HAP-1 (cell line): ENCODE measurements around the gene EMX1.

Source experiments
- DNase-seq, 2 experiments: peaks; one replicate each; pipeline ENCODE4 v3.0.0-alpha.2; 2016 to 2020; ENCODE audit warnings: low spot score in 2 of 2
- H3K27me3 ChIP-seq: fragments of 250-450 bp; sonication (Bioruptor Pico); 2 replicates; pipeline ENCODE4 v1.5.1; 2020; ENCODE audit warnings: low read depth, mild to moderate bottlenecking, moderate library complexity
- H3K36me3 ChIP-seq: fragments of 250-450 bp; sonication (Bioruptor Pico); replicated peaks from 2 replicates; pipeline ENCODE4 v1.5.1; 2020; ENCODE audit warnings: mild to moderate bottlenecking
- H3K4me1 ChIP-seq: fragments of 250-450 bp; sonication (Bioruptor Pico); 2 replicates; pipeline ENCODE4 v1.5.1; 2020; ENCODE audit warnings: mild to moderate bottlenecking
- H3K4me3 ChIP-seq: fragments of 250-450 bp; sonication (Bioruptor Pico); 2 replicates; pipeline ENCODE4 v1.5.1; 2020; ENCODE audit warnings: mild to moderate bottlenecking, moderate library complexity
- H3K9me3 ChIP-seq: fragments of 250-450 bp; sonication (Bioruptor Pico); 2 replicates; pipeline ENCODE4 v1.5.1; 2020; ENCODE audit warnings: mild to moderate bottlenecking, moderate library complexity
- in situ Hi-C: fragments of 300-500 bp; cut with MboI; formaldehyde crosslinking; loops from 3 replicates; pipeline ENCODE4 v1.14.3; 2020; ENCODE audit warnings: low sequenced_read_pairs, inconsistent platforms, mixed read lengths

Gene EMX1

DNA sequence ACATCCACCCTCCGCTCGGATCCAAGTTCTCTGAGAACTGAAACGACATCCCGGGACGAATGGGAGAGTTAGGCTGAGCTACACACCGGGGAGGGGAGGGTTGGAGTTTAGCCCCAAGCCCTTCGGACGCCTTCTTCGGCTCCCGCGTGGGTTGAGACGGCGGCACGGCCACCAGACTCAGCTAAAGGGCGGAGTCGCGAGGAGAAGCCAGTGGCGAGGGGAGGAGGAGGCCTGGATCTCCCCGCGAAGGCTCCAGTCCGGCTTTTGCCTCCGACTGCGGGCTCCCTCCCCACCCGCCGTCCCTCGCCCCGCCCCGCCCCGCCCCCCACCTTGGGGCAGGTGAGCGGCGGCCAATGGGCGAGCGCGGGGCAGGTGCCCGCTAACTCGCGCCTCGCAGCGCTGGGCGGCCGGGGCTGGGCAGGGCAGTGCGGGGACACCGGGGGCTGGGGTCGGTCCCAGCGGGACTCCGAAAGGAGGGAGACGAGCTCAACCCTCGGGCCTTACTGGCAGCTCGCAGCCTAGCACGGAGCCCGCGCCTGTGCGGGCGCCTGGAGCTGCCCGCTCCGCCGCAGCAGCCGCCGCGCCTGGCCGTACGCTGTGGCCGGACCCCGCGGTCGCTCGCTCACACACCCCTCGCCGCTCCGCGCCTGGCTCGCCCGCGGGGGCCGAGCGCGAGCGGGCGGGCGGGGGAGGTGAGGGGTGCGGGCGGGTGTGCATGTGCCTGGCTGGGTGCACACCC is at the start of gene EMX1:
EMX1 (plus strand) TSS at position 382 of the 739 bp plus-strand sequence; CDS start at position 716, 334 bp downstream.
- H3K4me1 ChIP-seq, result no peaks in the 10 kb centered on the region; the same call in 1 of the 2 replicates
- peak; percentile 65 to 80 for DNase-seq
- no peaks in the 10 kb centered on the region for H3K9me3 ChIP-seq
- peak within 1 kb of the TSS; percentile 21 for H3K4me3 ChIP-seq
- H3K27me3 ChIP-seq, result peaks cover 94% of the 10 kb centered on the region
- H3K36me3 ChIP-seq, result no peaks in the 10 kb centered on the region
- in situ Hi-C loops, result no loop called here

- Histone ChIP-seq H3K4me1 (no peaks in the 10 kb centered on the region), H3K27me3 (peaks cover under 1% of the 10 kb centered on the region; the same call in 1 of the 2 replicates), H3K9me3 (no peaks in the 10 kb centered on the region), H3K4me3 (no peak overlapping the region), H3K36me3 (no peaks in the 10 kb centered on the region)
- in situ Hi-C loops, result loop anchor here (25.0 kb wide), 1 partner anchor 1334 kb away; no protein-coding TSS in a partner anchor
- no peak for DNase-seq
These were observed 46.3 kb upstream of the EMX1 start for GRCh38 chr2:72871060-72871459.

- H3K36me3 ChIP-seq, result no peaks in the 10 kb centered on the region
- H3K4me3 ChIP-seq, result no peak overlapping the region
- H3K9me3 ChIP-seq, result no peaks in the 10 kb centered on the region
- DNase-seq, result no peak
- in situ Hi-C loops, result loop anchor here (25.0 kb wide), 1 partner anchor 1335 kb away; no protein-coding TSS in a partner anchor
- H3K27me3 ChIP-seq, result 0 out of 2 replicates have a peak, but pooled peaks cover 2% of the 10 kb centered on the region
- no peaks in the 10 kb centered on the region for H3K4me1 ChIP-seq
These were observed 45.4 kb upstream of the EMX1 start for GRCh38 chr2:72871880-72872279.

- H3K4me3 ChIP-seq, result no peak overlapping the region
- H3K4me1 ChIP-seq, result peaks cover 7% of the 10 kb centered on the region
- H3K9me3 ChIP-seq, result no peaks in the 10 kb centered on the region
- H3K27me3 ChIP-seq, result peaks cover 7% of the 10 kb centered on the region
- H3K36me3 ChIP-seq, result no peaks in the 10 kb centered on the region
- in situ Hi-C loops, result no loop called here
- DNase-seq, result peak; percentile 49 to 81
These were observed 33.9 kb upstream of the EMX1 start for GRCh38 chr2:72883356-72883962.

GRCh38 chr2:72886505-72887031 is 30.8 kb upstream of the EMX1 start:
- Histone ChIP-seq H3K36me3 (peaks cover 4% of the 10 kb centered on the region; the same call in 1 of the 2 replicates), H3K27me3 (no peaks in the 10 kb centered on the region), H3K4me1 (peaks cover 11% of the 10 kb centered on the region), H3K9me3 (no peaks in the 10 kb centered on the region), H3K4me3 (peak overlapping the region; percentile 42)
- no peak for DNase-seq
- in situ Hi-C loops, result no loop called here

DNA sequence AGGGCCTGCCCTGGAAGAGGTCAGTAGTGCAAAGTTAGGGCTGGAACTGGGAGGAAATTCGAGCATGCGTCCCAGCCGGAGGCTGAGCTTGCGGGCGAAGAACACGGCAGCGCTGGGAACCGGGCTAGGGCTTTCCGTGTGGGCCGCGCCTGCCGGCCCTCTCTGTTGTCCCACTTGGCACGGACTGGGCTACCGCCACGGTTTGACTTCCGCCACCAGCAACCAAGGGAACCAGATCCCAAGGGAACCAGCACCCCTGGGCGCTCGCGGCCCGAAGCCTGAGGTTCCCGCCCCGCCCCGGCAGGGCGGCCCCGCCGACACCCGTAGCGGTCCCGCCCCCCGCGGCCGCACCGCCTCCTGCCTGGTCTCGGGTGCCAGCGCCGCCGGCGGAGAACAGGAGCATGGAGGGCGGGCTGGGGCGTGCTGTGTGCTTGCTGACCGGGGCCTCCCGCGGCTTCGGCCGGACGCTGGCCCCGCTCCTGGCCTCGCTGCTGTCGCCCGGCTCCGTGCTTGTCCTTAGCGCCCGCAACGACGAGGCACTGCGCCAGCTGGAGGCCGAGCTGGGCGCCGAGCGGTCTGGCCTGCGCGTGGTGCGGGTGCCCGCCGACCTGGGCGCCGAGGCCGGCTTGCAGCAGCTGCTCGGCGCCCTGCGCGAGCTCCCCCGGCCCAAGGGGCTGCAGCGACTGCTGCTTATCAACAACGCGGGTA is 30.1 kb upstream of the EMX1 start, which contains the start of gene SPR:
SPR (plus strand) TSS at position 377 of the 708 bp plus-strand sequence; CDS start at position 402, 25 bp downstream.
- Histone ChIP-seq H3K4me1 (peaks cover 11% of the 10 kb centered on the region), H3K9me3 (no peaks in the 10 kb centered on the region), H3K36me3 (peaks cover 4% of the 10 kb centered on the region; the same call in 1 of the 2 replicates), H3K27me3 (no peaks in the 10 kb centered on the region), H3K4me3 (peak within 1 kb of the TSS; percentile 42)
- in situ Hi-C loops, result no loop called here
- peak; percentile 65 to 85 for DNase-seq

DNA sequence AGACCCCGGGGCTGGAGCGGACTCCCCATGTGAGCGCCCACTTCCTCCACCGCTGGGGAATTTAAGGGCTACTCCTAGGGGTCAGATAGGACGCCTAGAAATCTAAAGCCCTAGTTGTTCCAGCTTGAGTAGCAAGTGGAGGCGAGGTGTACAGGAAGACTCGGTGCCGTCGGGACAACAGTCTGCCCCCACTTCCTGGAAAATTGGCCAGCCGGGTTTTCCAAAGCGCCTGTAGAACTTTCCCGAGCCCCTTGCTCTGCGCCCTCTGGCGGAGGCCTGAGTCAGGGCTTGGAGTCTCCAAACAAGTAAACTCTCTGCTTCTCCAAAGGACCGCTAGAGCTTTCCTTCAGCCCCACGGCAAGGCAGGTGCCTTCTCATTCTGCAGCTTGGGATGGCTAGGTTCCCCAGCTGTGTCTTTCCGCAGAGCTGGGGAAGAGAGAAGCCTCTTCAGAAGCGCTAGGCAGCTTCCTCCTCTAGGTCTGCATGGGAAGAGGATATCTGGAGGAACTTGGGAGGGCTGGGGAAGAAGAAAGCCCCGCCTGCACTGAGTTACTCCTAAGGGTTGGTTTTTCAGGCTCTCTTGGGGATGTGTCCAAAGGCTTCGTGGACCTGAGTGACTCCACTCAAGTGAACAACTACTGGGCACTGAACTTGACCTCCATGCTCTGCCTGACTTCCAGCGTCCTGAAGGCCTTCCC is 29.4 kb upstream of the EMX1 start:
- Histone ChIP-seq H3K4me1 (peaks cover 11% of the 10 kb centered on the region), H3K27me3 (no peaks in the 10 kb centered on the region), H3K9me3 (no peaks in the 10 kb centered on the region), H3K36me3 (peaks cover 4% of the 10 kb centered on the region; the same call in 1 of the 2 replicates), H3K4me3 (peak overlapping the region; percentile 42)
- peak; percentile 85 to 95 for DNase-seq
- in situ Hi-C loops, result no loop called here

DNA sequence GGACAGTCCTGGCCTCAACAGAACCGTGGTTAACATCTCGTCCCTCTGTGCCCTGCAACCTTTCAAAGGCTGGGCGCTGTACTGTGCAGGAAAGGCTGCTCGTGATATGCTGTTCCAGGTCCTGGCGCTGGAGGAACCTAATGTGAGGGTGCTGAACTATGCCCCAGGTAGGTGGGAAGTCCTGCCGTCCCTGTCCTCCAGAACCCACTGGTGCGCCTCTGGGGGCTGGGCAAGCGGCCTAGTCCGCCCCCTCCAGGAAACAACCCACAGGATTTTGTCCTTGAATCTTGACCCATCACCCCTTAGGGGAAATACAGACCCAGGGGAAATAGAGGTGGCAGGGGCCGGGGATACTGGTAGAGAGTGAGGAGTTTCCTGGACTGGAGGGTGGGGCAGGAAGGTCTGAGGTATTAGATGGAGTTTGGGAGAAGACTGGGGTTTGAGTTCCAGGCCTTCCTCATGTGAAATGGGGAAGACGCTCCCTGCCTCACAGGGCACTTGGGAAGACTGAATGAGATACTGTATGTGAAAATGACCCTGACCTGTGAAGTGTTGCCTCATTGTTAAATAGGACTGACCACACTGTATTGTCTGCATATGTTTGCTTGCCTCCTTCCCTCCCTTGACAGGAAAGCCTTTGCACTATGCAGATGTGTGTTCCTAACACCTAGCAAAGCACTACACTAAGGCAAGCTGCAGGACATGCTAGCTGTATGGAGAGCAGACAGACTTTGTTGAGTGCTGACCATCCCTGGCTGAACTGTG is 28.7 kb upstream of the EMX1 start:
- Histone ChIP-seq H3K4me1 (peaks cover 11% of the 10 kb centered on the region), H3K36me3 (peaks cover 4% of the 10 kb centered on the region; the same call in 1 of the 2 replicates), H3K4me3 (peak overlapping the region; percentile 42), H3K9me3 (no peaks in the 10 kb centered on the region), H3K27me3 (no peaks in the 10 kb centered on the region)
- in situ Hi-C loops, result no loop called here
- no peak for DNase-seq

- Histone ChIP-seq H3K4me1 (peaks cover 11% of the 10 kb centered on the region), H3K27me3 (no peaks in the 10 kb centered on the region), H3K4me3 (no peak overlapping the region), H3K9me3 (no peaks in the 10 kb centered on the region), H3K36me3 (peaks cover 4% of the 10 kb centered on the region; the same call in 1 of the 2 replicates)
- in situ Hi-C loops, result loop anchor here (5.0 kb wide), 1 partner anchor 272 kb away; no protein-coding TSS in a partner anchor
- DNase-seq, result no peak
These were observed 27.3 kb upstream of the EMX1 start for GRCh38 chr2:72889991-72890390.

GRCh38 chr2:72891091-72891818 is 26.1 kb upstream of the EMX1 start:
- 0 out of 2 replicates have a peak, but pooled peaks cover 2% of the 10 kb centered on the region for H3K27me3 ChIP-seq
- in situ Hi-C loops, result loop anchor here (5.0 kb wide), 1 partner anchor 271 kb away; no protein-coding TSS in a partner anchor
- H3K36me3 ChIP-seq, result peaks cover 4% of the 10 kb centered on the region; the same call in 1 of the 2 replicates
- no peak overlapping the region for H3K4me3 ChIP-seq
- H3K9me3 ChIP-seq, result no peaks in the 10 kb centered on the region
- no peak for DNase-seq
- peaks cover 11% of the 10 kb centered on the region for H3K4me1 ChIP-seq

DNA sequence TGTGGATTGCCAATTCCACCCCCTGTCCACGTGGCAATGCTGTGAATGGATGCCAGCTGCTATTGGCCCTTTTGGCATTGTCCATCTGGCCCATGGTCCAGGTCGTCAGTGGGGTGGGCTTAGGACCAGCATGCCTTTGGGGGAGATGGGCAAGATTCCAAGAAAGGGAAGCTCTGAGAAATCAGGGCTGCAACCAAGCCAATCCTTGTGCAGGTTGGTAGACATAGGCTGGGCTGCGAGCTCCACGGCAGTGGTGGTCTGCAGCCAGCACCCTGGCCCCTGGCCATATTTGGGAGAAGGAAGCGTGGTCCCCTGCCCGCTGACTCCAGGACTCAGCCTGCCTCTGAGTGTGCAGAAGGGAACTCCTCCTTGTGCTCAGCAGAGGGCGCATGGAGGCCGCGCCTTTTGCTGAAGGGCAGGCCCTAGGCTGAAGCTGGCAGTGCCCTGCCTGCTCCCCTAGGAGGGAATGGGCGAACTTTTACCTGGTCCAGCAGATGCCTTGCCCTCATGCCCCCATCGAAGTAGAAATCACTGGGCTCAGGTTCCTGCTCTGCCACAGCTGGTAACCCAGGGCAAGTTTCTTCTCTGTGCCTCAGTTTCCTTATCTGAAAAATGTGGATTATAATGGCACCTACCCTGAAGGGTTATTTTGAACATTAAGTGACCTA is 24.7 kb upstream of the EMX1 start:
- in situ Hi-C loops, result loop anchor here (5.0 kb wide), 1 partner anchor 270 kb away; no protein-coding TSS in a partner anchor
- 0 out of 2 replicates have a peak, but pooled peaks cover 2% of the 10 kb centered on the region for H3K27me3 ChIP-seq

More for the DNA sequence above, 24.7 kb upstream of the EMX1 start:
- H3K4me1 ChIP-seq, result peaks cover 4% of the 10 kb centered on the region
- H3K4me3 ChIP-seq, result no peak overlapping the region
- peaks cover 4% of the 10 kb centered on the region; the same call in 1 of the 2 replicates for H3K36me3 ChIP-seq
- no peaks in the 10 kb centered on the region for H3K9me3 ChIP-seq
- DNase-seq, result peak in 1 of 2 experiments; percentile 58
